Keratinocyte (primary cell): ENCODE results near the gene NOTCH3. TPM values are rescaled to one million over a fixed set of nuclear protein-coding genes. Genes with fewer than 3 reads are reported as not detected.

Source experiments
- DNase-seq: peaks from one replicate; pipeline ENCODE4 v3.0.0-alpha.2; 2011; ENCODE audit warnings: low read depth, missing footprints, low spot score
- FAIRE-seq: peaks from 2 replicates; lab custom pipeline; 2011; peaks lifted over from hg19 to GRCh38; lab: Jason Lieb, UNC
- H2AFZ ChIP-seq: 2 replicates; pipeline ENCODE4 v1.6.0; 2012; ENCODE audit warnings: low read length, control low read depth, inconsistent platforms; ENCODE audit not compliant: control insufficient read depth
- H3K27ac ChIP-seq: 2 replicates; pipeline ENCODE4 v1.5.1; 2011; ENCODE audit warnings: low read length; ENCODE audit not compliant: control insufficient read depth, insufficient read depth
- H3K27me3 ChIP-seq: 3 replicates; pipeline ENCODE4 v1.6.0; 2011; ENCODE audit warnings: low read length; ENCODE audit not compliant: control insufficient read depth, insufficient read depth; ENCODE audit errors: extremely low read depth
- H3K36me3 ChIP-seq, 2 experiments: 2 replicates in 1 of 2; 3 replicates in 1 of 2; pipeline ENCODE4 v1.5.1; 2011; ENCODE audit warnings: low read length in 2 of 2, mild to moderate bottlenecking in 1 of 2; ENCODE audit not compliant: control insufficient read depth in 2 of 2, insufficient read depth in 2 of 2; ENCODE audit errors: extremely low read depth in 1 of 2
- H3K4me1 ChIP-seq: 3 replicates; pipeline ENCODE4 v1.5.1; 2011; ENCODE audit warnings: low read length; ENCODE audit not compliant: control insufficient read depth, insufficient read depth; ENCODE audit errors: extremely low read depth
- H3K4me2 ChIP-seq: 3 replicates; pipeline ENCODE4 v1.6.0; 2011; ENCODE audit warnings: low read depth, low read length; ENCODE audit not compliant: control insufficient read depth, insufficient read depth; ENCODE audit errors: extremely low read depth
- H3K4me3 ChIP-seq, 3 experiments: fragments of 200-600 bp in 1 of 3; sonication (generic) in 1 of 3; 2 replicates in 2 of 3; 3 replicates in 1 of 3; pipeline ENCODE4 v1.5.1; 2011 to 2016; ENCODE audit warnings: low read length in 3 of 3, mild to moderate bottlenecking in 3 of 3, control low read depth in 2 of 3, inconsistent platforms in 1 of 3, low read depth in 1 of 3, mixed read lengths in 1 of 3, mixed run types in 1 of 3, moderate library complexity in 1 of 3; ENCODE audit not compliant: control insufficient read depth in 2 of 3, insufficient read depth in 2 of 3; ENCODE audit errors: extremely low read depth in 1 of 3
- H3K79me2 ChIP-seq: 2 replicates; pipeline ENCODE4 v1.6.0; 2012; ENCODE audit warnings: low read length; ENCODE audit not compliant: control insufficient read depth, insufficient read depth
- H3K9ac ChIP-seq: 3 replicates; pipeline ENCODE4 v1.6.0; 2011; ENCODE audit warnings: low read length; ENCODE audit not compliant: control insufficient read depth, insufficient read depth; ENCODE audit errors: extremely low read depth
- H3K9me1 ChIP-seq: 3 replicates; pipeline ENCODE4 v1.6.0; 2011; ENCODE audit warnings: low read length; ENCODE audit not compliant: control insufficient read depth, insufficient read depth; ENCODE audit errors: extremely low read depth
- H3K9me3 ChIP-seq: 2 replicates; pipeline ENCODE4 v1.5.1; 2012; ENCODE audit warnings: low read depth, low read length; ENCODE audit not compliant: control insufficient read depth
- H4K20me1 ChIP-seq: 3 replicates; pipeline ENCODE4 v1.6.0; 2011; ENCODE audit warnings: low read length; ENCODE audit not compliant: control insufficient read depth, insufficient read depth; ENCODE audit errors: extremely low read depth
- CTCF ChIP-seq, 3 experiments: IDR thresholded peaks in 1 of 3; conservative IDR thresholded peaks in 1 of 3; optimal IDR thresholded peaks in 1 of 3; 2 replicates in 2 of 3; 3 replicates in 1 of 3; pipeline versions ENCODE3 to v1.5.1; 2011; ENCODE audit warnings: low read length in 3 of 3, mild to moderate bottlenecking in 3 of 3, moderate library complexity in 2 of 3, control low read depth in 1 of 3, inconsistent platforms in 1 of 3; ENCODE audit not compliant: insufficient read depth in 2 of 3; ENCODE audit errors: extremely low read depth in 1 of 3
- EZH2 ChIP-seq: IDR thresholded peaks from one replicate; pipeline ENCODE4 v1.6.1; 2012; ENCODE audit warnings: inconsistent platforms, mild to moderate bottlenecking, low read length, moderate library complexity
- dilution Hi-C: fragments of 300-500 bp; cut with MboI; formaldehyde crosslinking; loops from one replicate; pipeline ENCODE4 v1.7.0; 2020; ENCODE audit warnings: low sequenced_read_pairs; ENCODE audit not compliant: extremely low pct_ligation_motif_present
- polyA plus RNA-seq, 5 experiments: library from polyadenylated mRNA; depleted of rRNA in 3 of 5; stranded (reverse) in 3 of 5; stranded (forward) in 1 of 5; unstranded in 1 of 5; fragments of >200 nt; gene quantifications; 1 replicate in 1 of 5; 2 replicates in 3 of 5; 3 replicates in 1 of 5; pipeline versions ENCODE4 v1.2.1 to v1.2.3, GENCODE V29; 2011 to 2012; ENCODE audit warnings: missing spikeins in 2 of 5, low read depth in 1 of 5, low replicate concordance in 1 of 5

NOTCH3 gene
- polyA plus RNA-seq, 1 donor (not counting 4 experiments of a cell fraction or from before 2014, with no cell fraction given): 4.1 TPM

GRCh38 chr19:15111758-15112157 lies 89.0 kb downstream of the NOTCH3 start:
- dilution Hi-C loops: no loop called here
- no peaks in the 10 kb centered on the region for H3K27me3 ChIP-seq
- peaks cover 3% of the 10 kb centered on the region for H3K4me1 ChIP-seq
- no peaks in the 10 kb centered on the region for H3K9me3 ChIP-seq
- no peaks in the 10 kb centered on the region for H4K20me1 ChIP-seq
- H3K79me2 ChIP-seq: no peaks in the 10 kb centered on the region
- no peaks in the 10 kb centered on the region for H3K9me1 ChIP-seq
- no peak overlapping the region for H3K27ac ChIP-seq
- no peak overlapping the region for H3K9ac ChIP-seq
- no peak overlapping the region for H3K4me3 ChIP-seq
- peaks cover 4 to 27% of the 10 kb centered on the region in 2 experiments for H3K36me3 ChIP-seq
- H3K4me2 ChIP-seq: no peak overlapping the region
- no peak for TF ChIP-seq EZH2
- no peak for TF ChIP-seq CTCF (optimal IDR thresholded peaks at IDR 0.05 in 1 of 3, IDR thresholded peaks at IDR 0.05 in 1 of 3, conservative IDR thresholded peaks at IDR 0.05 in 1 of 3; ENCODE audit: extremely low read depth in 1 of 3, insufficient read depth in 2 of 3, low read length in 3 of 3)
- H2AFZ ChIP-seq: no peak overlapping the region
- DNase-seq (no peak), FAIRE-seq (no peak)

- Histone ChIP-seq H4K20me1 (no peaks in the 10 kb centered on the region), H3K27me3 (no peaks in the 10 kb centered on the region), H3K4me2 (no peak overlapping the region), H3K36me3 (peaks cover 4 to 22% of the 10 kb centered on the region in 2 experiments), H3K79me2 (no peaks in the 10 kb centered on the region), H3K9me1 (no peaks in the 10 kb centered on the region), H3K4me3 (no peak overlapping the region), H3K9me3 (no peaks in the 10 kb centered on the region), H3K4me1 (peaks cover 3% of the 10 kb centered on the region), H2AFZ (no peak overlapping the region), H3K27ac (no peak overlapping the region), H3K9ac (no peak overlapping the region)
- no peak for FAIRE-seq
- TF ChIP-seq EZH2 (no peak), CTCF (optimal IDR thresholded peaks at IDR 0.05 in 1 of 3, IDR thresholded peaks at IDR 0.05 in 1 of 3, conservative IDR thresholded peaks at IDR 0.05 in 1 of 3; ENCODE audit: extremely low read depth in 1 of 3, insufficient read depth in 2 of 3, low read length in 3 of 3) (no peak)
- dilution Hi-C loops: no loop called here
- no peak for DNase-seq
These were observed 90.4 kb downstream of the NOTCH3 start for GRCh38 chr19:15110418-15110815.
